Fibroblast of lung (primary cell): ENCODE measurements around the gene NUP210. TPM values are rescaled to one million over a fixed set of nuclear protein-coding genes. Genes with fewer than 3 reads are reported as not detected.

ENCODE experiments used
- DNase-seq, 2 donors: peaks; one replicate each; pipeline versions ENCODE4 v3.0.0 to v3.0.0-alpha.2; 2010; ENCODE audit warnings: low read depth in 2 of 2
- H2AFZ ChIP-seq: 2 replicates; pipeline ENCODE4 v1.5.1; 2012; ENCODE audit warnings: low read length, control low read depth, inconsistent platforms
- H3K27ac ChIP-seq: 2 replicates; pipeline ENCODE4 v1.5.1; 2011; ENCODE audit warnings: low read length, control low read depth; ENCODE audit not compliant: insufficient read depth
- H3K27me3 ChIP-seq: 2 replicates; pipeline ENCODE4 v1.5.1; 2011; ENCODE audit warnings: mild to moderate bottlenecking, low read length; ENCODE audit not compliant: control insufficient read depth, insufficient read depth
- H3K36me3 ChIP-seq: 2 replicates; pipeline ENCODE4 v1.5.1; 2011; ENCODE audit warnings: low read length; ENCODE audit not compliant: control insufficient read depth, insufficient read depth
- H3K4me1 ChIP-seq: 2 replicates; pipeline ENCODE4 v1.5.1; 2011; ENCODE audit warnings: low read length; ENCODE audit not compliant: control insufficient read depth, insufficient read depth; ENCODE audit errors: extremely low read depth
- H3K4me2 ChIP-seq: 2 replicates; pipeline ENCODE4 v1.5.1; 2011; ENCODE audit warnings: low read length, control low read depth; ENCODE audit not compliant: insufficient read depth; ENCODE audit errors: extremely low read depth
- H3K4me3 ChIP-seq, 4 experiments: fragments of 200-600 bp in 1 of 4; sonication (generic) in 1 of 4; replicated peaks in 1 of 4; 2 replicates each; pipeline ENCODE4 v1.5.1; 2011 to 2016; ENCODE audit warnings: low read length in 4 of 4, low read depth in 3 of 4, mild to moderate bottlenecking in 3 of 4, control low read depth in 2 of 4, inconsistent platforms in 1 of 4, mixed read lengths in 1 of 4; ENCODE audit not compliant: insufficient read depth in 1 of 4; ENCODE audit errors: control extremely low read depth in 1 of 4
- H3K79me2 ChIP-seq: 2 replicates; pipeline ENCODE4 v1.5.1; 2012; ENCODE audit warnings: mild to moderate bottlenecking, low read length, inconsistent platforms; ENCODE audit not compliant: control insufficient read depth, insufficient read depth
- H3K9ac ChIP-seq: 2 replicates; pipeline ENCODE4 v1.5.1; 2011; ENCODE audit warnings: mild to moderate bottlenecking, low read length, control low read depth; ENCODE audit not compliant: insufficient read depth
- H3K9me3 ChIP-seq: 2 replicates; pipeline ENCODE4 v1.5.1; 2012; ENCODE audit warnings: low read depth, low read length; ENCODE audit not compliant: control insufficient read depth, insufficient read depth
- H4K20me1 ChIP-seq: 2 replicates; pipeline ENCODE4 v1.5.1; 2011; ENCODE audit warnings: low read length; ENCODE audit not compliant: control insufficient read depth, insufficient read depth; ENCODE audit errors: extremely low read depth
- CTCF ChIP-seq, 2 donors: IDR thresholded peaks in 1 of 2; conservative IDR thresholded peaks in 1 of 2; 1 replicate in 1 of 2; 2 replicates in 1 of 2; pipeline ENCODE4 v1.5.1; 2011 to 2012; ENCODE audit warnings: low read length in 2 of 2, control low read depth in 1 of 2, inconsistent platforms in 1 of 2, low read depth in 1 of 2, mild to moderate bottlenecking in 1 of 2
- EZH2 ChIP-seq: IDR thresholded peaks from 2 replicates; pipeline ENCODE4 v1.5.1; 2012; ENCODE audit warnings: low read length, control low read depth, mild to moderate bottlenecking; ENCODE audit errors: missing control alignments
- polyA plus RNA-seq, 2 donors: library from polyadenylated mRNA; depleted of rRNA in 1 of 2; stranded (reverse) in 1 of 2; unstranded in 1 of 2; fragments of >200 nt; gene quantifications; 2 replicates each; pipeline ENCODE4 v1.2.1, GENCODE V29; 2011 to 2012; ENCODE audit warnings: missing spikeins in 1 of 2
- total RNA-seq: library from RNA; depleted of rRNA; stranded (reverse); fragments of >200 nt; gene quantifications from 2 replicates; pipeline ENCODE4 v1.2.1, GENCODE V29; 2014

NUP210 gene
- total and polyA plus RNA-seq, 2 donors (not counting 1 experiment from before 2014, with no cell fraction given), result 0.09 to 0.33 TPM

- no peak for TF ChIP-seq CTCF (conservative IDR thresholded peaks at IDR 0.05 in 1 of 2, IDR thresholded peaks at IDR 0.05 in 1 of 2; ENCODE audit: low read depth in 1 of 2, low read length in 2 of 2)
- no peak for TF ChIP-seq EZH2
- H3K9me3 ChIP-seq, result no peaks in the 10 kb centered on the region
- no peaks in the 10 kb centered on the region for H4K20me1 ChIP-seq
- H3K36me3 ChIP-seq, result no peaks in the 10 kb centered on the region
- peaks cover 23% of the 10 kb centered on the region for H3K4me1 ChIP-seq
- no peak overlapping the region for H3K4me3 ChIP-seq
- DNase-seq, result no peak
- H3K27ac ChIP-seq, result no peak overlapping the region
- no peaks in the 10 kb centered on the region for H3K79me2 ChIP-seq
- no peak overlapping the region for H3K9ac ChIP-seq
- H3K4me2 ChIP-seq, result no peak overlapping the region
- no peak overlapping the region for H2AFZ ChIP-seq
- no peaks in the 10 kb centered on the region for H3K27me3 ChIP-seq
Measured at GRCh38 chr3:13377021-13377420, 43.1 kb downstream of the NUP210 start.

- H3K27ac ChIP-seq, result no peak overlapping the region
- no peaks in the 10 kb centered on the region for H3K27me3 ChIP-seq
- no peak overlapping the region for H3K4me3 ChIP-seq
- DNase-seq, result no peak
- no peak overlapping the region for H3K9ac ChIP-seq
- peaks cover 20% of the 10 kb centered on the region for H3K4me1 ChIP-seq
- no peak overlapping the region for H2AFZ ChIP-seq
- TF ChIP-seq CTCF (conservative IDR thresholded peaks at IDR 0.05 in 1 of 2, IDR thresholded peaks at IDR 0.05 in 1 of 2; ENCODE audit: low read depth in 1 of 2, low read length in 2 of 2) (no peak), EZH2 (no peak)
- H3K4me2 ChIP-seq, result no peak overlapping the region
- H3K36me3 ChIP-seq, result no peaks in the 10 kb centered on the region
- H3K79me2 ChIP-seq, result no peaks in the 10 kb centered on the region
- H4K20me1 ChIP-seq, result no peaks in the 10 kb centered on the region
- no peaks in the 10 kb centered on the region for H3K9me3 ChIP-seq
Measured at GRCh38 chr3:13376091-13376490, 44.0 kb downstream of the NUP210 start.

- H3K27me3 ChIP-seq, result no peaks in the 10 kb centered on the region
- H3K4me1 ChIP-seq, result peaks cover 19% of the 10 kb centered on the region
- H4K20me1 ChIP-seq, result no peaks in the 10 kb centered on the region
- H2AFZ ChIP-seq, result no peak overlapping the region
- H3K36me3 ChIP-seq, result no peaks in the 10 kb centered on the region
- TF ChIP-seq EZH2, result no peak
- H3K27ac ChIP-seq, result no peak overlapping the region
- H3K4me2 ChIP-seq, result no peak overlapping the region
- H3K9me3 ChIP-seq, result no peaks in the 10 kb centered on the region
- H3K79me2 ChIP-seq, result no peaks in the 10 kb centered on the region
- no peak overlapping the region for H3K9ac ChIP-seq
- H3K4me3 ChIP-seq, result no peak overlapping the region
- DNase-seq, result no peak
Measured at GRCh38 chr3:13375464-13375863, 44.7 kb downstream of the NUP210 start.
